IPS DF 4.7 (cell line): ENCODE results near the gene TMEM170A.

Experiments
- DNase-seq: peaks from one replicate; pipeline ENCODE4 v3.0.0-alpha.2; 2013; ENCODE audit warnings: low spot score; ENCODE audit errors: extremely low read depth

Gene TMEM170A

DNA sequence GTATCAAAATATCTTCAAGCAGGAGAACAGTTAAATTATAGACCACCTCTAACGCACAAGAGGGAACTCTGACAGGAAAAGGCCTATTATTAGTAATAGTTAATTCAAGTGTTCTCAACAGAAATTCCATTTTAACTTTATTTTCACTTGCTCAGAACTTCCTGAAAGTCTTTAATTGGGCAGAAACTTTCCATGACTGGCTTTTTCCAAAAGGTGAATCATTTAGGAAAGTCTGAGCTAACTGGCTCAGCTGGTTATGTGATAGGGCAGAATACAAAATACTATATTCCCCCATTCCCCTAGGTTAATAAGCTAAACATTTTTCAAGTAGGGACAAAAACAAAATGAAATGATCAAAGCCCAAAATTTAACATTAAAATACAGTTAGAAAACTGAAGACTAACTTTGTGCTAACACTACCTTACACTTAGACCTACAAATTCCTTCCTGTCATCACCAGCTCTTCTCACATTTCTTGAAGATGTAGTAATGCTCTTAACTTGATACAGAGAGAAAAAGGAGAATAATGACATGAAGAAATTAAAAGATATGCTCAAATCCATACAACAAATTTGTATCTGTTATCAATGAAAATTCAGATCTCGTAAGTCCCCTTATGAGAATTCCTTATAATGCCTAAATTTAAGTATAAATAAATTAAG, 62.2 kb downstream of the TMEM170A start:
- no peak for DNase-seq

DNA sequence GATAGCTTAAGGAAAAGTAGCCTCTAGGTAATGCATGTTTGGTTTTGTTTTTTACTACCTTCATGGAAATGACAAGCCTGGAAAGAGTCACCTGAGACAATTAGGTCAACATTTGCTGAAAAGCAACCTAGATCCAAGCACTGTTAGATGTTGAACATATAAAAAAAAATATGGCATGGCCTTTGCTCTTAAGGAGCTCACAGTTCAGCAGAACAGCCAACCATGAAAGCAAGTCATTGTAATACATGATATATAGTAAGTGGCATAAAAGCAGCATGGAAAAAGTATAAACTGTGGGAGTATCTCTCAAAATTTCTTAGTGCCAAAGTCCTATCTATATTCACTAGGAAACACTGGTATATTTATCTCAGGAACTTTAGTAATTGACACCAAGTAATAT, 62.8 kb downstream of the TMEM170A start:
- no peak for DNase-seq

DNA sequence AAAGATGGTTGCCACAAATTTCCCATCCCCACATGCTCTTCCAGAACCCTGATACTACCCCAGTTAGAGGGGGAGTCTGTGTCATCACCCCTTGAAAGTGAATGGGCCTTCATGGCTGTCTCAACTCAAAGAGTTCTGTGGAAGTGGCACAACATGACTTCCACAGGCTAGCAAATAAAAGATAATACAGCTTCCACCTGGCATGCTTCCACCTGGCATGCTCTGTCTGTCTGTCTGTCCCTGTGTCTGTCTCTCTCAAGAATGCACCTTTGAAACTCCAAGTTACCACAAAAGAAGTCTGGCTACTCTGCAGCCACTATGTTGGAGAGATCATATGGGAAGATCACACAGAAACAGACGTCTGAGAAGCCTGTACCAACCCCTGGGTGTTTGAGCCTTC, 66.2 kb downstream of the TMEM170A start:
- DNase-seq = no peak

DNA sequence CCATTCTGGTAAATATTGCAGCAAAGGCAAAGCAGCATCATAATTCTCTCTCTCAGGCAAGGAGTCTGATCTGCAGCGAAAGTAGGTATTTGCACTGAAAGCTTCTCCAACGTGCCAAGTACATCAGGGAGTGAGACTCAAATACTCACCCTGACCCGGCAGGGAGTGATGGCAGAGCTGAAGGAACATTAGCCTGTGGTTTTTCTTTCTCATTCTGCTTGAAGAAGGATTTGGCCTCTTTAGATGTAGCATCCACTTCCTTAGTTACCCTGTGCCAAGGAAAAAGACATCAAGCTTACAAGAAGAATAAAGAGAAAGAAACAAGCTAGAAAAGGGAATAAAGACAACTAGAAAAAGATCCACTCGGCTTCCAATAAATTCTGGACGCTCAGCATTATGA, 69.5 kb downstream of the TMEM170A start:
- no peak for DNase-seq
